Stimulated activated CD4-positive, alpha-beta T cell treated with anti-CD3 and anti-CD28 coated beads, Interleukin-1b, Interleukin-23, amount 100 ng/mL, for 4 hours (primary cell): Measurements from ENCODE around the gene POLRMT.

Experiments used
- DNase-seq, 2 donors: peaks; one replicate each; pipeline ENCODE4 v3.0.0-alpha.2; 2020; ENCODE audit warnings: low read depth in 2 of 2

POLRMT gene

GRCh38 chr19:579111-579841, 54.1 kb downstream of the POLRMT start:
- DNase-seq, result no peak

GRCh38 chr19:577439-578392, 55.6 kb downstream of the POLRMT start:
- no peak for DNase-seq

- DNase-seq, result no peak
These were observed 56.4 kb downstream of the POLRMT start for GRCh38 chr19:576768-577438.

GRCh38 chr19:575527-576506, 57.5 kb downstream of the POLRMT start:
- no peak for DNase-seq

GRCh38 chr19:574658-575526, 58.4 kb downstream of the POLRMT start:
- DNase-seq, result no peak

- DNase-seq, result no peak
These were observed 59.9 kb downstream of the POLRMT start for GRCh38 chr19:573519-573825.

GRCh38 chr19:572743-573518, 60.4 kb downstream of the POLRMT start:
- no peak for DNase-seq

GRCh38 chr19:572140-572742, 61.1 kb downstream of the POLRMT start, which contains the start of gene BSG:
Gene BSG (plus strand): TSS chr19:572596. CDS start chr19:572635, 39 bp downstream.
- DNase-seq, result peak; percentile 96

- no peak for DNase-seq
These were observed 61.8 kb downstream of the POLRMT start for GRCh38 chr19:571566-571974.

- DNase-seq, result peak in 1 of 2 donors; percentile 31
These were observed 62.3 kb downstream of the POLRMT start for GRCh38 chr19:570937-571565.

- no peak for DNase-seq
These were observed 63.1 kb downstream of the POLRMT start for GRCh38 chr19:570251-570686.

- no peak for DNase-seq
These were observed 65.9 kb downstream of the POLRMT start for GRCh38 chr19:567296-567900.
